HEK293 (cell line): ENCODE data around the gene RABL2A.
"Not testable (repeated sequence)": the region's sequence is repeated elsewhere in the genome, so short reads cannot be mapped to it uniquely, and the experiment has no call there.

Source experiments
- CTCF ChIP-seq: fragments of 450-650 bp; formaldehyde crosslinking; IDR thresholded peaks from 2 replicates; pipeline ENCODE4 v1.5.1; 2016; ENCODE audit warnings: missing biosample characterization, missing genetic modification characterization
- GLIS1 ChIP-seq: fragments of 450-650 bp; formaldehyde crosslinking; IDR thresholded peaks from 2 replicates; pipeline ENCODE4 v1.5.1; 2016; ENCODE audit warnings: missing biosample characterization, missing genetic modification characterization
- MEIS1 ChIP-seq: sonication (generic); formaldehyde crosslinking; IDR thresholded peaks from 2 replicates; pipeline ENCODE4 v1.8.1; 2022; ENCODE audit warnings: missing genetic modification reagents, mild to moderate bottlenecking, borderline replicate concordance
- PBX3 ChIP-seq: sonication (generic); formaldehyde crosslinking; IDR thresholded peaks from 2 replicates; pipeline ENCODE4 v1.8.1; 2022; ENCODE audit warnings: mild to moderate bottlenecking, moderate library complexity, missing genetic modification reagents
- ZBTB26 ChIP-seq: fragments of 450-650 bp; formaldehyde crosslinking; optimal IDR thresholded peaks from 2 replicates; pipeline ENCODE3; 2016; ENCODE audit warnings: missing biosample characterization, mild to moderate bottlenecking, missing genetic modification characterization
- ZNF121 ChIP-seq: fragments of 450-650 bp; formaldehyde crosslinking; IDR thresholded peaks from 2 replicates; pipeline ENCODE4 v1.5.1; 2016; ENCODE audit warnings: missing biosample characterization, missing genetic modification characterization
- ZNF214 ChIP-seq: fragments of 450-650 bp; formaldehyde crosslinking; IDR thresholded peaks from 2 replicates; pipeline ENCODE4 v1.5.1; 2017; ENCODE audit warnings: missing biosample characterization, mild to moderate bottlenecking, missing genetic modification characterization, borderline replicate concordance
- ZNF654 ChIP-seq: fragments of 450-650 bp; formaldehyde crosslinking; IDR thresholded peaks from 2 replicates; pipeline ENCODE4 v1.5.1; 2016; ENCODE audit warnings: low read depth, missing biosample characterization, missing genetic modification characterization
- ZXDB ChIP-seq: fragments of 450-650 bp; formaldehyde crosslinking; IDR thresholded peaks from 2 replicates; pipeline ENCODE4 v1.5.1; 2016; ENCODE audit warnings: missing biosample characterization, missing genetic modification characterization
- TF ChIP-seq, protein P1 (sequence below): fragments of 450-650 bp; formaldehyde crosslinking; IDR thresholded peaks from 2 replicates; pipeline ENCODE4 v1.5.1; 2017; ENCODE audit warnings: missing biosample characterization, missing genetic modification characterization

GRCh38 chr2:113606036-113606435 lies 21.0 kb upstream of the RABL2A start:
- not testable (repeated sequence) for TF ChIP-seq PBX3 (CRISPR knock-in tag); CTCF (tag by site-specific recombination); ZNF214 (tag by site-specific recombination); ZNF121 (tag by site-specific recombination); ZXDB (tag by site-specific recombination); MEIS1 (CRISPR knock-in tag); ZNF654 (tag by site-specific recombination); GLIS1; ZBTB26 (tag by site-specific recombination)
- TF ChIP-seq, protein P1, sequence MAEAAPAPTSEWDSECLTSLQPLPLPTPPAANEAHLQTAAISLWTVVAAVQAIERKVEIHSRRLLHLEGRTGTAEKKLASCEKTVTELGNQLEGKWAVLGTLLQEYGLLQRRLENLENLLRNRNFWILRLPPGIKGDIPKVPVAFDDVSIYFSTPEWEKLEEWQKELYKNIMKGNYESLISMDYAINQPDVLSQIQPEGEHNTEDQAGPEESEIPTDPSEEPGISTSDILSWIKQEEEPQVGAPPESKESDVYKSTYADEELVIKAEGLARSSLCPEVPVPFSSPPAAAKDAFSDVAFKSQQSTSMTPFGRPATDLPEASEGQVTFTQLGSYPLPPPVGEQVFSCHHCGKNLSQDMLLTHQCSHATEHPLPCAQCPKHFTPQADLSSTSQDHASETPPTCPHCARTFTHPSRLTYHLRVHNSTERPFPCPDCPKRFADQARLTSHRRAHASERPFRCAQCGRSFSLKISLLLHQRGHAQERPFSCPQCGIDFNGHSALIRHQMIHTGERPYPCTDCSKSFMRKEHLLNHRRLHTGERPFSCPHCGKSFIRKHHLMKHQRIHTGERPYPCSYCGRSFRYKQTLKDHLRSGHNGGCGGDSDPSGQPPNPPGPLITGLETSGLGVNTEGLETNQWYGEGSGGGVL, result not testable (repeated sequence)
